ENCODE data around the gene FBLN5.

DNA sequence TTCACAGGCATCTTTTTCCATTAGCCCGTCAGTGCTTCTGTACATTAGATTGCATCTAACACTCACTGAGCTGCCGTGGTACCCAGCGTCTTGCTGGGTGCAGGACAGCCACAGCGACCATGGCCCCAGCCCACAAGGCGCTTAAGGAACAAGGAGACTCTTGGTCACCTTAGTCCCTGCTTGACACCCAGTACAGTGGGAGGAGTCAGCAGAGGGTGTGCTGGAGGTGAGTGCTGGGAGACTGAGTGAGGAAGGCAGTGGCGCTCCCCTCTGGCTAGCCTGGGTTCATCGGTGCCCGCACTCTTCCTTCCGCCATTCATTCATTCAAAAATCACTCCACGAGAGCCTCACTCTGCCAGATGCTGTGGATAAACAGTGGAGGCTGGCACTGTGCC, 21.8 kb downstream of the FBLN5 start:
- TF ChIP-seq ELF4 (IDR thresholded peaks at IDR 0.05) (no peak), TARDBP (IDR thresholded peaks at IDR 0.05) (no peak), SUZ12 (IDR thresholded peaks at IDR 0.05) (no peak), NFRKB (IDR thresholded peaks at IDR 0.05) (no peak), LEF1 (IDR thresholded peaks at IDR 0.05; ENCODE audit: borderline replicate concordance) (no peak), BHLHE40 (IDR thresholded peaks at IDR 0.05; ENCODE audit: borderline replicate concordance) (no peak), FOXM1 (IDR thresholded peaks at IDR 0.05; ENCODE audit: borderline replicate concordance) (no peak), FOXA1 (IDR thresholded peaks at IDR 0.05) (no peak), HDGF (IDR thresholded peaks at IDR 0.05; ENCODE audit: borderline replicate concordance) (no peak), L3MBTL2 (conservative IDR thresholded peaks at IDR 0.05) (no peak), FOXK2 (IDR thresholded peaks at IDR 0.05) (no peak), CTBP1 (IDR thresholded peaks at IDR 0.05; ENCODE audit: borderline replicate concordance) (no peak), SP1 (IDR thresholded peaks at IDR 0.05) (no peak)
- TF ChIP-seq, protein P1, sequence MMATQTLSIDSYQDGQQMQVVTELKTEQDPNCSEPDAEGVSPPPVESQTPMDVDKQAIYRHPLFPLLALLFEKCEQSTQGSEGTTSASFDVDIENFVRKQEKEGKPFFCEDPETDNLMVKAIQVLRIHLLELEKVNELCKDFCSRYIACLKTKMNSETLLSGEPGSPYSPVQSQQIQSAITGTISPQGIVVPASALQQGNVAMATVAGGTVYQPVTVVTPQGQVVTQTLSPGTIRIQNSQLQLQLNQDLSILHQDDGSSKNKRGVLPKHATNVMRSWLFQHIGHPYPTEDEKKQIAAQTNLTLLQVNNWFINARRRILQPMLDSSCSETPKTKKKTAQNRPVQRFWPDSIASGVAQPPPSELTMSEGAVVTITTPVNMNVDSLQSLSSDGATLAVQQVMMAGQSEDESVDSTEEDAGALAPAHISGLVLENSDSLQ (IDR thresholded peaks at IDR 0.05), result no peak
